GM21619 (cell line): ENCODE results near the gene R3HDM2.
A peak's percentile ranks its signal among the peaks of the same experiment; 100 is the strongest.
"Not testable (repeated sequence)": the region's sequence is repeated elsewhere in the genome, so short reads cannot be mapped to it uniquely, and the experiment has no call there.

Source experiments
- ATAC-seq: cut with Tn5 transposase; IDR thresholded peaks from one replicate; pipeline ENCODE4 v1.9.1; 2021; ENCODE audit not compliant: unreplicated experiment

R3HDM2 gene

DNA sequence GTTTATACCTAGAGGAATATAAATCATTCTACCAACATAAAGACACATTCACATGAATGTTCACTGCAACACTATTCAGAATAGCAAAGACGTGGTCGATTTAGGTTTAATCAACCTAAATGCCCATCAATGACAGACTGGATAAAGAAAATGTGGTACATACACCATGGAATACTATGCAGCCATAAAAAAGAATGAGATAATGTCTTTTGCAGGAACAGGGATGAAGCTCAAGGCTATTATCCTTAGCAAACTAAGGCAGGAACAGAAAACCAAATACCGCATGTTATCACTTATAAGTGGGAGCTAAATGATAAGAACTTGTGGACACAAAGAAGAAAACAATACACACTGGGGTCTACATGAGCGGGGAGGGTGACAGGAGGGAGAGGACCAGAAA lies 94.5 kb downstream of the R3HDM2 start:
- not testable (repeated sequence) for ATAC-seq

GRCh38 chr12:57334219-57334618 lies 96.6 kb downstream of the R3HDM2 start:
- no peak for ATAC-seq

DNA sequence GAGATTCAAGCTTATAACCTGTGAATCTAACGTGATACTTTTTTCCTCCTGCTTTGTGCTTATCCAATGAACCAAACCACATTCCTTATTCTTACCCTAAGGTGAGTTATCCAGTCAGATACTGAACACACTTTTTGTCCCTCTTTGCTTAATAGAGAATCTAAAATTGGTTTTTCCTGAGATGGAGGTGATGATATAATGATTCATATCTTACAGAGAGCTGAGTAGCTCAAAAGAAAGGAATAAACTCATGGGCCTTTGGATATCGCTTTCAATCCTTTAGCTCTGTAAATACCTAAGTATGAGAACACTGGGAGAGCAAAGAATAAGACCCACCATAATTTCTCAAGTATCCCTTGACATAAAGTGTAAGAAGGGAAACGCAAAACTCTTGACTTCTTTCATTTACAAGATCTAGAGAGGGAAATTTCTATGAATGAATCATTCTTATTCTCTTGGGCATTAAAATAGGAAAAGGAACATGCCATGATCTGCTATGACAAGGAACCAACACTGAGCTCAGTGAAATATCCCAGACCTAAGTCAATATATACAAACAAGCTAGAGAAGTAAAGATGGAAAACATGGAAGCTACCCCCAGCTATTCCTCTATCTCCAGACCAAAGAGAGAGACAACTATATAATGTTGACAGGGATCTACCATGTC lies 98.1 kb downstream of the R3HDM2 start:
- ATAC-seq = no peak

DNA sequence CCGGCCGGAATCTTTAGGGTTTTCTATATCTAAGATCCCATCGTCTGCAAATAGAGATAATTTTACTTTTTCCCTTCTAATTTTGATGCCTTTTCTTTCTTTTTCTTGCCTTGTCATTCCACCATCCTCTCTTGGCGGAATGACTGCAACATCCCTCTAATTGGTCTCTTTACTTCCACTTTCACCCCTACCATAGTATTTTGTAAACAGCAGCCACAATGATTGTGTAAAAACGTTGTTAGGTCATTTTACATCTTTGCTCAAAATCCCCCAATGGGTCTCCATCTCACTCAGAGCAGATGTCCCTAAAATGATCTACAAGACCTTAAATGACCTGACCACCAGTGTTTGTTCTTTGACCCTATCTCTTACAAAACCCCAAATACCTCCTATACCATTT lies 99.9 kb downstream of the R3HDM2 start:
- no peak for ATAC-seq

- no peak for ATAC-seq
Measured at GRCh38 chr12:57329219-57329618, 101.6 kb downstream of the R3HDM2 start.

DNA sequence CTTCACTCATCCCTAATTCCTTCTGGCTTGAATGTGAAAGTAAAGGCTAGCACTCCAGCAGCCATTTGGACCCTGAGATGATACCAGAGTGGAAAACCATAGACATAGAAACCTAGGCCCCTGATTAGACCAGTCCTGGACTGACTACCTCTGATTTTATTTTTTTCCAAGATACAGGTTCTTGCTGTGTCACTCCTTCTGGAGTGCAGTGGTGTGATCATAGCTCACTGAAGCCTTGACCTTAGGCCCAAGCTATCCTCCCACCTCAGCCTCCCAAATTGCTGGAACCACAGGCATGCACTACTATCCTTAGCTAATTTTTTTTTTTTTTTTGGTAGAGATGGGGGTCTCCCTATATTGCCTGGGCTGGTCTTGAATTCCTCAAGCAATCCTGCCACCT lies 105.4 kb downstream of the R3HDM2 start:
- no peak for ATAC-seq

DNA sequence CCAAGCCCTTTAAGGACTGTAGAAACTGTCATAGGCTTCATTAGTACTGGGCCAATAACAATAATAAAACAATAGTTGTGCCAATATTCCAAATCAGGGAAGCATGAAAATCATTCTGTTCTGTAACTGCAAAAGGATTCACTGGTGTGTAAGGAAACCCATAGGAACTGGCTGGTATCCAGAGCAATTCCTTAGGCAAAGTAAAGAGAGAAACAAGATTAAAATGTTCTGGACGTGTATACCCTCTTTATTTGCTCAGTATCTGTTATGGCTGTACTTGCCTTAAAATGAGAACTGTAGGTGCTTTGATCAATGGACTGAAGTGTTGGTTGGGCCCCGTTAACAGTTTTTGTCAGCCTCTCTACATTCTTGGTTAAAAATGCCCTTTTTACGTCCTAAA lies 107.4 kb downstream of the R3HDM2 start:
- no peak for ATAC-seq

- no peak for ATAC-seq
Measured at GRCh38 chr12:57320639-57321038, 110.2 kb downstream of the R3HDM2 start.

- no peak for ATAC-seq
Measured at GRCh38 chr12:57319678-57320469, 111.0 kb downstream of the R3HDM2 start.

DNA sequence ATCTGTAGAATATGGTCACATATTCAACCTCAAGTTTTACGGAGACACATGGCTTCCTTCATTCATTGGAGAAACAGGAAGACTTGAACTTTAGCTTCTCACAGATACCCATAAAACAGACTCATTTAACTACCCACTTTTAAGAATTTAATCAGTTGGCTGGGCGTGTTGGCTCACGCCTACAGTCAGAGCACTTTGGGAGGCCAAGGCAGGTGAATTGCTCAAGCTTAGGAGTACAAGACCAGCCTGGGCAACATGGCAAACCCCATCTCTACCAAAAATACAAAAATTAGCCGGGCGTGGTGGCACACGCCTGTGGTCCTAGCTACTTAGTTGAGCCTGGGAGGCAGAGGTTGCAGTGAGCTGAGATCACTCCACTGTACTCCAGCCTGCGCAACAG lies 115.2 kb downstream of the R3HDM2 start:
- no peak for ATAC-seq

DNA sequence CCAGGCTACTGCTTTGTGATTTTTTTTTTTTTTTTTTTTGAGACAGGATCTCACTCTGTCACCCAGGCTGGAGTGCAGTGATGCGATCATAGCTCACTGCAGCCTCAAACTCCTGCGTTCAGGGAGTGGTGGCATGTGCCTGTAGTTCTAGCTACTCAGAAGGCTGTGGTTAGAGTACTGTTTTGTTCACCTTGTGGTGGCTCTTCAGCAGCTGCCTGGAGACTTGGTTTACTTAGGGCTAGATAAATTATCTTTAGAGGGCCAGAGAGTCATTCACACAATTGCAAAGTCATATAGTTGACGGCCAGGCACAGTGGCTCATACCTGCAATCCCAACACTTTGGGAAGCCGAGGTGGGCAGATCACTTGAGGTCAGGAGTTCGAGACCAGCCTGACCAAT lies 118.6 kb downstream of the R3HDM2 start:
- ATAC-seq = not testable (repeated sequence)

DNA sequence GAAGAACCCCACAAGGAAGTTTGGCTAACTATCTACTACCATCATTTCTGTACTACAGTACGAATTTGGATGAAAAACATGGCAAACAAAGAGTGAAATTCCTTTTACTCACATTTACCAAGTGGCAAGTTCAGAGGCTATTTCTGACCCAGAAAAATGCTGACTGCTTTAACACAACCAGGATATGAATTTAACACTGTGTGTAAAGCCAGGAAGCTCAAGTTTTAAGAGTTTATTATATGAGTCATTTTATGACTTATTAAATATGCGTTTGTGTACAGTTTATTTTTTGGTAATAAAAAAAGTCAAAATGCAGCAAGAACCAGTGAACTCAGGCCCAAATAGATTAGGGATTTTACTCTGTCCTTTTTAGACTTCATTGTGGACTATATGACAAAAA lies 121.4 kb downstream of the R3HDM2 start:
- ATAC-seq = no peak

DNA sequence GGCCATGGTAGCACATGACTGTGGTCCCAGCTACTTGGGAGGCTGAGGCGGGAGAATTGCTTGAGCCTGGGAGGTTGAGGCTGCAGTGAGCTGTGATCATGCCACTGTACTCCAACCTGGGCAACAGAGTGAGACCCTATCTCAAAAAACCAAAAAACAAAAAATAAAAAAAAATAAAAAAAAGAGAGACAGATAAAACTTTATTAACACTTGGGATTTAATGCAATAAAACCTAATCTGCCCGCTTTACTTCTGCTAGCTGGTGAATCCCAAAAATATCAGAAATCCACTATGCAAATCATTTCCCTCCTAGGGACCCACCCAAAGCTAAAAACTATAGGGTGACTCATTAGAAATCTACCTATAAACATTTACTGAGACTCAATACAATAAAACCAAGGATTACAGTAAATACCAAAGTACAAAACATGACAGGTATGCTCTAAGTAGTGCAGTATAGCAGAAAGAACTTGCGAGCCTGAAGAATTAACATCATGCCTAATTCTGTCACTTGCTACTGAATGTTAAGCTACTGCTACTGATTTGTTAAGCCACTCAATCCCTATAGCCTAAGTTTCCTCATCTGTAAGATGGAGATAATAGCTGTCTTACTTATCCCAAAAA lies 129.8 kb downstream of the R3HDM2 start:
- ATAC-seq = no peak

- no peak for ATAC-seq
Measured at GRCh38 chr12:57299514-57300016, 131.3 kb downstream of the R3HDM2 start.

DNA sequence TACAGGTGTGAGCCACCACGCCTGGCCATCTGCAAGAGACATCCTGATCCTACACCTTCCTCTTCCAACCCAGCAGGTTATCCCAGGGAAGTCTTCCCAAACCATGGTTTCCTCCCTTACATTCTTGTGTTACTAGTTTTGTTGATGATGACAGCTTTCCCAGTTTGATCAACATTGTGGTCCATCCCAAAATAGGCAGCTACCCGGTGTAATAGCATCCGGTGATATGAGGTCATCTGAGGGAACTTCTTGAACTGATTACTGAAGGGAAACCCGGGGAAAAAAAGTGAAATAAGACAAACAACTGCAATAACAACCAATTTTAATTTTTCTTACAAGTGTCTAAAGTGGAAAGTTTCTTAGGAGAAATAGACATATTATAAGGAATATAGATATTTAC lies 134.6 kb downstream of the R3HDM2 start:
- ATAC-seq = no peak

DNA sequence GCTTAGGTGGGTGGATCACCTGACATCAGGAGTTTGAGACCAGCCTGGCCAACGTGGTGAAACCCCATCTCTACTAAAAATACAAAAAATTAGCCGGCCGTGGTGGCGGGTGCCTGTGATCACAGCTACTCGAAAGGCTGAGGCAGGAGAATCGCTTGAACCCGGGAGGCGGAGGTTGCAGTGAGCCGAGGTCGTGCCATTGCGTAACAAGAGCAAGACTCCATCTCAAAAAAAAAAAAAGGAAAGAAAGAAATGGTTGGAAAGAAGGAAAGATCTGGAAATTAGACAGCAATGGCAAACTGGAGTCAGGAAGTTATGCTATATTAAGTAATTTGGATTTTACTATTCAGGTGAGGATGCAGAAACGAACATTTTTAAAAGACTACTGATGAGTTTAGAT lies 148.8 kb downstream of the R3HDM2 start:
- not testable (repeated sequence) for ATAC-seq

GRCh38 chr12:57280211-57281062 lies 150.4 kb downstream of the R3HDM2 start:
- ATAC-seq = peak; percentile 92

GRCh38 chr12:57278465-57279381 lies 152.1 kb downstream of the R3HDM2 start:
- no peak for ATAC-seq

DNA sequence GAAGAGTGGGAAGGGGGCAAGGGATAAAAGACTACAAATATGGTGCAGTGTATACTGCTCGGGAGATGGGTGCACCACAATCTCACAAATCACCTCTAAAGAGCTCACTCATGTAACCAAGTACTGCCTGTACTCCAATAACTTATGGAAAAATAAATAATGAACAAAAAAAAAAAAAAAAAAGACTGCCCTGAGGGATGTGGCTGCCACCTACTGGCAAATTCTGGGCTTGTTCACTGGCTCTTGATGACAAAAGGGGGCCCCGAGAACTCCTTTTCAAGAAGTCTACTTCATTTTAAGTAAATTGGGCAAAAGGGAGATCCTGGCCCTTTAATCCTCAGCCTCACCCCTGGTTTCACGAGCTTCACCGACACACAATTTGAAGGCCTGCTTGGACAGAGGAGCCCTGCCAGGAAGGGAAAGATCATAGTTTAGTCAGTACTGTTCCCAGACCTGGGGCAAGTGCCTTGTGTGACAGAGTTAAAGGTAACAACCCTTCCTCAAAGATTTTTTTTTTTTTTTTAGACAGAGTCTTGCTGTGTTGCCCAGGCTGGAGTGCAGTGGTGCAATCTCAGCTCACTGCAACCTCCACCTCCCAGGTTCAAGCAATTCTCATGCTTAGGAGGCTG lies 153.8 kb downstream of the R3HDM2 start:
- no peak for ATAC-seq
